K562 (cell line): Measurements from ENCODE around the gene NANS. TPM values are rescaled to one million over a fixed set of nuclear protein-coding genes. Genes with fewer than 3 reads are reported as not detected.

Experiments
- CCNT2 ChIP-seq: IDR thresholded peaks from 2 replicates; pipeline ENCODE4 v1.6.1; 2011; ENCODE audit warnings: borderline replicate concordance, low read depth, mild to moderate bottlenecking, moderate library complexity, mixed read lengths, low read length; ENCODE audit not compliant: insufficient read length; ENCODE audit errors: extremely low read depth
- CHD7 ChIP-seq: fragments of 200-600 bp; sonication (generic); IDR thresholded peaks from one replicate; pipeline ENCODE4 v1.6.1; 2012; ENCODE audit warnings: mild to moderate bottlenecking, low read depth, low read length, inconsistent platforms
- FIP1L1 ChIP-seq: fragments of 200-400 bp; formaldehyde crosslinking; IDR thresholded peaks from 2 replicates; pipeline ENCODE4 v1.6.1; 2018; ENCODE audit warnings: mild to moderate bottlenecking, low read depth, low read length; ENCODE audit not compliant: poor library complexity, severe bottlenecking
- KDM5B ChIP-seq: fragments of 200-600 bp; sonication (generic); IDR thresholded peaks from 2 replicates; pipeline ENCODE4 v1.6.1; 2012; ENCODE audit warnings: low read depth, mild to moderate bottlenecking, moderate library complexity, low read length, control low read depth, inconsistent platforms; ENCODE audit not compliant: insufficient replicate concordance
- MXI1 ChIP-seq: IDR thresholded peaks from 2 replicates; pipeline ENCODE4 v1.6.1; 2011; ENCODE audit warnings: low read depth, mild to moderate bottlenecking, improper control_type of control experiment, low read length
- USF1 ChIP-seq: sonication (generic); formaldehyde crosslinking; IDR thresholded peaks from 2 replicates; pipeline ENCODE4 v1.9.0; 2022; ENCODE audit warnings: mild to moderate bottlenecking, missing genetic modification reagents
- XRCC5 ChIP-seq: fragments of 200-400 bp; formaldehyde crosslinking; IDR thresholded peaks from 2 replicates; pipeline ENCODE4 v1.6.1; 2017; ENCODE audit warnings: low read depth, mild to moderate bottlenecking, low read length
- ZBTB17 ChIP-seq: fragments of 450-650 bp; formaldehyde crosslinking; IDR thresholded peaks from 2 replicates; pipeline ENCODE4 v1.4.0; 2020; ENCODE audit warnings: mild to moderate bottlenecking
- ZFP36 ChIP-seq: fragments of 150-350 bp; IDR thresholded peaks from 2 replicates; pipeline ENCODE4 v1.6.1; 2018; ENCODE audit warnings: low read length, low read depth; ENCODE audit not compliant: partially characterized antibody
- ZNF12 ChIP-seq: sonication (generic); formaldehyde crosslinking; IDR thresholded peaks from 2 replicates; pipeline ENCODE4 v1.4.0; 2020; ENCODE audit warnings: mild to moderate bottlenecking, missing genetic modification reagents
- ZNF316 ChIP-seq: fragments of 450-650 bp; IDR thresholded peaks from 2 replicates; pipeline ENCODE4 v1.6.1; 2016
- ZNF431 ChIP-seq: sonication (generic); formaldehyde crosslinking; IDR thresholded peaks from 2 replicates; pipeline ENCODE4 v1.8.0; 2022; ENCODE audit warnings: mild to moderate bottlenecking, missing genetic modification reagents
- polyA plus RNA-seq, 8 experiments: library from polyadenylated mRNA; depleted of rRNA in 4 of 8; stranded (reverse) in 5 of 8; unstranded in 3 of 8; fragments of >200 nt; fragmentation: Nextera tagmentation in 2 of 8; fragmentation: Illumina TruSeq in 1 of 8; extraction: Ambion mirVana in 2 of 8; extraction: Trizol in 1 of 8; gene quantifications; 2 replicates each; pipeline versions ENCODE4 v1.2.1 to v1.2.3, GENCODE V29; 2011 to 2014; ENCODE audit warnings: inconsistent platforms in 1 of 8, missing spikeins in 1 of 8
- total RNA-seq, 7 experiments: library from RNA; depleted of rRNA in 6 of 7; stranded (reverse); fragments of >200 nt in 6 of 7; fragmentation: Illumina TruSeq in 2 of 7; extraction: Trizol in 2 of 7; gene quantifications; 2 replicates each; pipeline versions ENCODE4 v1.2.1 to v1.2.3, GENCODE V29; 2011 to 2021; ENCODE audit warnings: low replicate concordance in 1 of 7

The NANS gene
- total and polyA plus RNA-seq, 9 of the 15 experiments (the other 6 are each of a cell fraction or from before 2014, with no cell fraction given): 37.1 to 181 (median 137) TPM

- TF ChIP-seq CHD7 (no peak), ZNF316 (no peak), ZNF12 (no peak; the same call in 1 of the 2 replicates), KDM5B (peak; percentile 39), ZFP36 (no peak), USF1 (peak; percentile 57; the same call in 1 of the 2 replicates), FIP1L1 (peak; percentile 83), CCNT2 (no peak), ZBTB17 (0 out of 2 replicates have a peak, but pooled peaks have one; percentile 33), XRCC5 (no peak), MXI1 (no peak), ZNF431 (CRISPR knock-in tag) (peak; percentile 53; the same call in 1 of the 2 replicates)
Measured at GRCh38 chr9:98118640-98119601, 62.4 kb downstream of the NANS start, which contains the start of gene TRIM14 (continued).
